HCT116 (cell line): Measurements from ENCODE around the gene NCAPG. TPM values are rescaled to one million over a fixed set of nuclear protein-coding genes. Genes with fewer than 3 reads are reported as not detected.

Experiments
- ATAC-seq: fragments of 200-7000 bp; cut with Tn5 transposase; 2 replicates; pipeline ENCODE4 v1.9.1; 2020; ENCODE audit warnings: mild to moderate bottlenecking, moderate library complexity
- BruUV-seq: library from RNA; stranded (reverse); fragments of 400-500 nt; replicated peaks from 2 replicates; lab custom pipeline; 2021; lab: Mats Ljungman, UMichigan
- CTCF ChIA-PET: fragments of 300-600 bp; sonication (Branson Sonifier 250); formaldehyde crosslinking; loops from one replicate; lab custom pipeline; 2021; ENCODE audit warnings: antibody characterized with exemption; lab: Charles Lee
- POLR2A ChIA-PET: fragments of 300-600, 350-600 bp; sonication (Branson Sonifier 250); formaldehyde crosslinking; loops from one replicate; lab custom pipeline; 2021; ENCODE audit warnings: antibody characterized with exemption; lab: Charles Lee
- RAD21 ChIA-PET, 2 experiments: fragments of 300-600 bp; sonication (Branson Sonifier 250); formaldehyde crosslinking; loops; one replicate each; lab custom pipeline; 2023; ENCODE audit warnings: low total read pairs in 2 of 2; ENCODE audit not compliant: uncharacterized antibody in 2 of 2, unreplicated experiment in 2 of 2, low non-redundant PET in 1 of 2; lab: Charles Lee
- DNase-seq: peaks from one replicate; pipeline ENCODE4 v3.0.0-alpha.2; 2010; ENCODE audit warnings: low read depth, low spot score
- H2AFZ ChIP-seq: fragments of 200-600 bp; shearing (Covaris generic), sonication (generic); 2 replicates; pipeline ENCODE4 v1.6.1; 2017; ENCODE audit warnings: low read depth, mixed run types, mixed read lengths, antibody characterized with exemption, low read length; ENCODE audit not compliant: poor library complexity, severe bottlenecking
- H3K27ac ChIP-seq: 2 replicates; pipeline ENCODE4 v1.5.1; 2012; ENCODE audit warnings: low read depth, low read length
- H3K27me3 ChIP-seq: fragments of 200-600 bp; sonication (generic); 2 replicates; pipeline ENCODE4 v1.6.1; 2016; ENCODE audit warnings: mixed run types, low read length, mixed read lengths; ENCODE audit not compliant: insufficient read depth
- H3K36me3 ChIP-seq, 2 experiments: fragments of 200-500 bp in 1 of 2; fragments of 200-600 bp in 1 of 2; sonication (Bioruptor generic) in 1 of 2; sonication (generic) in 1 of 2; 2 replicates each; pipeline versions ENCODE4 v1.5.1 to v1.6.1; 2014 to 2016; ENCODE audit warnings: low read length in 2 of 2, inconsistent platforms in 1 of 2, mixed read lengths in 1 of 2, mixed run types in 1 of 2; ENCODE audit not compliant: insufficient read depth in 2 of 2, control insufficient read depth in 1 of 2
- H3K4me1 ChIP-seq, 2 experiments: fragments of 200-600 bp in 1 of 2; sonication (generic) in 1 of 2; 2 replicates each; pipeline versions ENCODE4 v1.5.1 to v1.6.1; 2012 to 2017; ENCODE audit warnings: low read length in 2 of 2, inconsistent platforms in 1 of 2, mild to moderate bottlenecking in 1 of 2, mixed read lengths in 1 of 2, mixed run types in 1 of 2, moderate library complexity in 1 of 2; ENCODE audit not compliant: insufficient read depth in 2 of 2, control insufficient read depth in 1 of 2
- H3K4me2 ChIP-seq: fragments of 200-600 bp; sonication (generic); 2 replicates; pipeline ENCODE4 v1.6.1; 2017; ENCODE audit warnings: mixed run types, low read length, mixed read lengths
- H3K4me3 ChIP-seq, 2 experiments: fragments of 200-600 bp in 1 of 2; sonication (generic) in 1 of 2; replicated peaks in 1 of 2; 2 replicates each; pipeline ENCODE4 v1.5.1; 2011 to 2016; ENCODE audit warnings: low read length in 2 of 2, control low read depth in 1 of 2, low read depth in 1 of 2, mild to moderate bottlenecking in 1 of 2, mixed read lengths in 1 of 2, mixed run types in 1 of 2
- H3K79me2 ChIP-seq: fragments of 200-600 bp; sonication (generic); 2 replicates; pipeline ENCODE4 v1.6.1; 2017; ENCODE audit warnings: mild to moderate bottlenecking, mixed run types, low read length, moderate library complexity, mixed read lengths; ENCODE audit not compliant: insufficient read depth
- H3K9ac ChIP-seq: fragments of 200-600 bp; sonication (generic); 2 replicates; pipeline ENCODE4 v1.6.1; 2016; ENCODE audit warnings: low read length, mixed read lengths
- H3K9me2 ChIP-seq: fragments of 200-600 bp; sonication (generic), shearing (Covaris generic); 2 replicates; pipeline ENCODE4 v1.6.1; 2017; ENCODE audit warnings: mixed run types, mild to moderate bottlenecking, moderate library complexity; ENCODE audit not compliant: insufficient read depth
- H3K9me3 ChIP-seq, 2 experiments: fragments of 200-500 bp in 1 of 2; fragments of 200-600 bp in 1 of 2; sonication (Bioruptor generic) in 1 of 2; sonication (generic) in 1 of 2; 2 replicates each; pipeline ENCODE4 v1.6.1; 2014 to 2017; ENCODE audit warnings: low read length in 2 of 2, mixed read lengths in 2 of 2, inconsistent platforms in 1 of 2, low read depth in 1 of 2, mild to moderate bottlenecking in 1 of 2, mixed run types in 1 of 2, moderate library complexity in 1 of 2; ENCODE audit not compliant: control insufficient read depth in 1 of 2, insufficient read depth in 1 of 2
- H4K20me1 ChIP-seq: fragments of 200-600 bp; sonication (generic), shearing (Covaris generic); 2 replicates; pipeline ENCODE4 v1.6.1; 2017; ENCODE audit warnings: mixed run types, mild to moderate bottlenecking, moderate library complexity; ENCODE audit not compliant: insufficient read depth
- CEBPB ChIP-seq: IDR thresholded peaks from 2 replicates; pipeline ENCODE4 v1.6.1; 2012; ENCODE audit warnings: low read depth
- EZH2phosphoT487 ChIP-seq: fragments of 200-600 bp; IDR thresholded peaks from 2 replicates; pipeline ENCODE4 v1.6.1; 2018; ENCODE audit warnings: antibody characterized with exemption, borderline replicate concordance
- POLR2A ChIP-seq: IDR thresholded peaks from 2 replicates; pipeline ENCODE4 v1.7.0; 2011; ENCODE audit warnings: borderline replicate concordance; ENCODE audit not compliant: insufficient read depth, insufficient read length; ENCODE audit errors: extremely low read depth
- POLR2AphosphoS5 ChIP-seq: IDR thresholded peaks from 2 replicates; pipeline ENCODE4 v1.6.1; 2011; ENCODE audit warnings: mild to moderate bottlenecking, low read depth, low read length, moderate library complexity
- SIN3A ChIP-seq: IDR thresholded peaks from 2 replicates; pipeline ENCODE4 v1.6.1; 2012; ENCODE audit warnings: low read depth
- SRF ChIP-seq: IDR thresholded peaks from 2 replicates; pipeline ENCODE4 v1.6.1; 2012; ENCODE audit warnings: low read depth
- ZNF274 ChIP-seq: fragments of 200-500 bp; sonication (Bioruptor generic); IDR thresholded peaks from 2 replicates; pipeline ENCODE4 v1.6.1; 2014; ENCODE audit warnings: mild to moderate bottlenecking, low read depth, low read length, inconsistent platforms
- intact Hi-C: fragments of 100-400 bp; cut with micrococcal nuclease; formaldehyde crosslinking; loops from 2 replicates; pipeline ENCODE4 v1.10.0; 2022
- total RNA-seq: library from RNA; stranded (reverse); gene quantifications from one replicate; pipeline ENCODE4 v1.2.1, GENCODE V29; 2021; ENCODE audit not compliant: unreplicated experiment
- TF ChIP-seq, protein P1 (sequence below): IDR thresholded peaks from 2 replicates; pipeline ENCODE4 v1.6.1; 2012
- TF ChIP-seq, protein P2 (sequence below): IDR thresholded peaks from 2 replicates; pipeline ENCODE4 v1.6.1; 2012
- TF ChIP-seq, protein P3 (sequence below), 3 experiments: fragments of 200-600 bp in 1 of 3; sonication (generic) in 1 of 3; IDR thresholded peaks in 2 of 3; conservative IDR thresholded peaks in 1 of 3; 2 replicates each; pipeline ENCODE4 v1.5.1; 2012 to 2017; ENCODE audit warnings: low read depth in 2 of 3, low read length in 2 of 3, antibody characterized with exemption in 1 of 3, borderline replicate concordance in 1 of 3, control low read depth in 1 of 3, mild to moderate bottlenecking in 1 of 3, mixed read lengths in 1 of 3, mixed run types in 1 of 3, moderate library complexity in 1 of 3; ENCODE audit not compliant: insufficient read depth in 1 of 3

The NCAPG gene
- total RNA-seq, 1 experiment from 2014 or later, result 79.4 TPM

DNA sequence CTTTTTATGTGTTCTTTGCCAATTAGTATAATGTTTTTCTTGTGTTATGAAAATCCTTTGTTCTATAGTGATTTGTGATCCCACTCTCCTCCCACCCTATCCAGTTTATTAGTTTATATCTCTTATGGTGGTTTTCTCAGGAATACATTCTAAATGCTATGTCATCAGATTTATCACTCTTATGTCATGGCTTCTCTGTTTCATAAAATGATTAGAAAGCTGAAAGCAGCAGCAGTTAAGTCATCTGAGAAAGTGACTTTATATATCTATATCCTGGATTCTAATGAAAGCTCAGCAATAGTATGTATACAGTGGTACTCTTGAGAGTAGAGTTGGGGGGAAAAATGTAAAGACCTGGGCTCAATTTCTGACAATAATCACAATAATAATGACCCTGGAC is 41.2 kb downstream of the NCAPG start:
- ATAC-seq, result no peak
- Histone ChIP-seq H3K36me3 (0 out of 4 replicates have a peak, but pooled peaks cover 2 to 6% of the 10 kb centered on the region in 2 experiments), H3K9ac (no peak overlapping the region), H3K9me2 (no peaks in the 10 kb centered on the region), H3K4me3 (no peak overlapping the region), H3K4me1 (no peaks in the 10 kb centered on the region), H3K27ac (no peak overlapping the region), H3K27me3 (no peaks in the 10 kb centered on the region), H4K20me1 (no peaks in the 10 kb centered on the region), H3K79me2 (no peaks in the 10 kb centered on the region), H3K4me2 (no peak overlapping the region), H3K9me3 (no peaks in the 10 kb centered on the region), H2AFZ (no peak overlapping the region)
- no peak for TF ChIP-seq SIN3A
- no TSS peak for BruUV-seq
- RAD21 ChIA-PET, result no interaction called here
- intact Hi-C loops, result no loop called here
- DNase-seq, result no peak
- CTCF ChIA-PET, result no interaction called here
- POLR2A ChIA-PET, result no interaction called here

DNA sequence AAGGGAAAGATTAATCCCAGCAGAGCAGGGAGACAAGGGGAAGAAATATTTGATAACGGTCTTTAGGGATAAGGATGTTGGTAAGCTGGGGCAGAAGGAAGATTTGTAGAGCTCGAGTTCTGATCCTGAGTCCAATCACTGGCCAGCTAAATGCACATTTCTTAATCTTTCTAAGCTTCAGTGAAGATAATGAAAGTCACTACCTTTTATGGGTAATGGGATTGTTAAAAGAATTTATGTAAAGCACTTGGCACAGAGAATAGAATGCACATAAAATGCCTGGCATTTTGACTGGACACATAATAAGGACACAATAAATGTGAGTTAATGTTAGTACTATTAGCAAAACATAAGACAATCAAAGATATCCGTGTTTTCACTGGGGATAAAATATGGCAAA is 43.3 kb downstream of the NCAPG start:
- TF ChIP-seq EZH2phosphoT487, result no peak
- TF ChIP-seq, protein P1, sequence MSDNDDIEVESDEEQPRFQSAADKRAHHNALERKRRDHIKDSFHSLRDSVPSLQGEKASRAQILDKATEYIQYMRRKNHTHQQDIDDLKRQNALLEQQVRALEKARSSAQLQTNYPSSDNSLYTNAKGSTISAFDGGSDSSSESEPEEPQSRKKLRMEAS, result no peak
- TF ChIP-seq CEBPB, result no peak
- no peak for TF ChIP-seq ZNF274
- no peak for TF ChIP-seq POLR2A
- TF ChIP-seq, protein P2, sequence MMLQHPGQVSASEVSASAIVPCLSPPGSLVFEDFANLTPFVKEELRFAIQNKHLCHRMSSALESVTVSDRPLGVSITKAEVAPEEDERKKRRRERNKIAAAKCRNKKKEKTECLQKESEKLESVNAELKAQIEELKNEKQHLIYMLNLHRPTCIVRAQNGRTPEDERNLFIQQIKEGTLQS, result no peak
- TF ChIP-seq POLR2AphosphoS5, result no peak
- TF ChIP-seq, protein P3, sequence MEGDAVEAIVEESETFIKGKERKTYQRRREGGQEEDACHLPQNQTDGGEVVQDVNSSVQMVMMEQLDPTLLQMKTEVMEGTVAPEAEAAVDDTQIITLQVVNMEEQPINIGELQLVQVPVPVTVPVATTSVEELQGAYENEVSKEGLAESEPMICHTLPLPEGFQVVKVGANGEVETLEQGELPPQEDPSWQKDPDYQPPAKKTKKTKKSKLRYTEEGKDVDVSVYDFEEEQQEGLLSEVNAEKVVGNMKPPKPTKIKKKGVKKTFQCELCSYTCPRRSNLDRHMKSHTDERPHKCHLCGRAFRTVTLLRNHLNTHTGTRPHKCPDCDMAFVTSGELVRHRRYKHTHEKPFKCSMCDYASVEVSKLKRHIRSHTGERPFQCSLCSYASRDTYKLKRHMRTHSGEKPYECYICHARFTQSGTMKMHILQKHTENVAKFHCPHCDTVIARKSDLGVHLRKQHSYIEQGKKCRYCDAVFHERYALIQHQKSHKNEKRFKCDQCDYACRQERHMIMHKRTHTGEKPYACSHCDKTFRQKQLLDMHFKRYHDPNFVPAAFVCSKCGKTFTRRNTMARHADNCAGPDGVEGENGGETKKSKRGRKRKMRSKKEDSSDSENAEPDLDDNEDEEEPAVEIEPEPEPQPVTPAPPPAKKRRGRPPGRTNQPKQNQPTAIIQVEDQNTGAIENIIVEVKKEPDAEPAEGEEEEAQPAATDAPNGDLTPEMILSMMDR (IDR thresholded peaks at IDR 0.05 in 2 of 3, conservative IDR thresholded peaks at IDR 0.05 in 1 of 3; ENCODE audit: borderline replicate concordance in 1 of 3, insufficient read depth in 1 of 3, low read depth in 2 of 3, low read length in 2 of 3), result no peak
- no peak for TF ChIP-seq SRF
- no peak for DNase-seq
- intact Hi-C loops, result no loop called here
- Histone ChIP-seq H4K20me1 (no peaks in the 10 kb centered on the region), H3K27me3 (no peaks in the 10 kb centered on the region), H3K27ac (no peak overlapping the region), H3K4me2 (no peak overlapping the region), H3K9me3 (no peaks in the 10 kb centered on the region), H3K9me2 (no peaks in the 10 kb centered on the region), H2AFZ (no peak overlapping the region), H3K36me3 (no peaks in the 10 kb centered on the region), H3K79me2 (no peaks in the 10 kb centered on the region), H3K4me3 (no peak overlapping the region), H3K4me1 (no peaks in the 10 kb centered on the region), H3K9ac (no peak overlapping the region)
- ChIA-PET POLR2A (no interaction called here), CTCF (no interaction called here), RAD21 (no interaction called here)
- BruUV-seq, result no TSS peak
- no peak for ATAC-seq
